Muscle layer of duodenum (tissue), 2 donors: ENCODE results near the gene HAPLN1.

Source experiments
- H3K27ac ChIP-seq: one replicate; pipeline ENCODE4 v1.7.0; 2013; ENCODE audit warnings: mild to moderate bottlenecking, low read length
- H3K27me3 ChIP-seq: one replicate; pipeline ENCODE4 v1.7.0; 2013; ENCODE audit warnings: low read depth, mild to moderate bottlenecking, control low read depth, low read length
- H3K36me3 ChIP-seq, 2 donors: one replicate each; pipeline ENCODE4 v1.7.0; 2013; ENCODE audit warnings: low read length in 2 of 2, control low read depth in 1 of 2, mild to moderate bottlenecking in 1 of 2; ENCODE audit not compliant: insufficient read depth in 2 of 2, control insufficient read depth in 1 of 2
- H3K4me1 ChIP-seq, 2 donors: one replicate each; pipeline ENCODE4 v1.7.0; 2013; ENCODE audit warnings: low read length in 2 of 2, mild to moderate bottlenecking in 2 of 2, control low read depth in 1 of 2, moderate library complexity in 1 of 2; ENCODE audit not compliant: insufficient read depth in 2 of 2, control insufficient read depth in 1 of 2
- H3K4me3 ChIP-seq, 2 donors: one replicate each; pipeline ENCODE4 v1.7.0; 2013; ENCODE audit warnings: low read length in 2 of 2, low read depth in 1 of 2, mild to moderate bottlenecking in 1 of 2
- H3K9me3 ChIP-seq, 2 donors: one replicate each; pipeline ENCODE4 v1.7.0; 2013; ENCODE audit warnings: low read length in 2 of 2, control low read depth in 1 of 2, mild to moderate bottlenecking in 1 of 2; ENCODE audit not compliant: control insufficient read depth in 1 of 2
- donor health status: healthy.

HAPLN1 gene

GRCh38 chr5:83636156-83636555 lies 84.5 kb downstream of the HAPLN1 start:
- Histone ChIP-seq H3K36me3 (no peaks in the 10 kb centered on the region), H3K27me3 (no peaks in the 10 kb centered on the region), H3K4me3 (no peak overlapping the region)

GRCh38 chr5:83633285-83633684 lies 87.4 kb downstream of the HAPLN1 start:
- H3K36me3 ChIP-seq, result no peaks in the 10 kb centered on the region

More at GRCh38 chr5:83636156-83636555, 84.5 kb downstream of the HAPLN1 start:
- Histone ChIP-seq H3K4me1 (no peaks in the 10 kb centered on the region), H3K27ac (no peak overlapping the region), H3K9me3 (no peaks in the 10 kb centered on the region)

GRCh38 chr5:83632874-83633273 lies 87.8 kb downstream of the HAPLN1 start:
- no peaks in the 10 kb centered on the region for H3K4me1 ChIP-seq
- no peak overlapping the region for H3K27ac ChIP-seq
- no peaks in the 10 kb centered on the region for H3K9me3 ChIP-seq
- no peak overlapping the region for H3K4me3 ChIP-seq
- H3K36me3 ChIP-seq, result no peaks in the 10 kb centered on the region
- no peaks in the 10 kb centered on the region for H3K27me3 ChIP-seq

More at GRCh38 chr5:83633285-83633684, 87.4 kb downstream of the HAPLN1 start:
- Histone ChIP-seq H3K27ac (no peak overlapping the region), H3K27me3 (no peaks in the 10 kb centered on the region), H3K4me3 (no peak overlapping the region), H3K9me3 (no peaks in the 10 kb centered on the region), H3K4me1 (no peaks in the 10 kb centered on the region)

- Histone ChIP-seq H3K4me1 (no peaks in the 10 kb centered on the region), H3K4me3 (no peak overlapping the region), H3K27me3 (no peaks in the 10 kb centered on the region), H3K9me3 (no peaks in the 10 kb centered on the region), H3K36me3 (no peaks in the 10 kb centered on the region), H3K27ac (no peak overlapping the region)
Observed at GRCh38 chr5:83628360-83628759, 92.3 kb downstream of the HAPLN1 start.

GRCh38 chr5:83614841-83615240 lies 105.8 kb downstream of the HAPLN1 start:
- H3K9me3 ChIP-seq, result peaks cover 7 to 17% of the 10 kb centered on the region in 2 donors
- H3K27me3 ChIP-seq, result no peaks in the 10 kb centered on the region
- no peaks in the 10 kb centered on the region for H3K36me3 ChIP-seq
- H3K4me1 ChIP-seq, result no peaks in the 10 kb centered on the region
- no peak overlapping the region for H3K27ac ChIP-seq
- no peak overlapping the region for H3K4me3 ChIP-seq

- no peaks in the 10 kb centered on the region for H3K9me3 ChIP-seq
- H3K27me3 ChIP-seq, result no peaks in the 10 kb centered on the region
- H3K4me1 ChIP-seq, result no peaks in the 10 kb centered on the region
- no peak overlapping the region for H3K27ac ChIP-seq
- no peaks in the 10 kb centered on the region for H3K36me3 ChIP-seq
- no peak overlapping the region for H3K4me3 ChIP-seq
Observed at GRCh38 chr5:83608122-83608521, 112.5 kb downstream of the HAPLN1 start.

- no peaks in the 10 kb centered on the region for H3K9me3 ChIP-seq
- H3K4me3 ChIP-seq, result no peak overlapping the region
- H3K4me1 ChIP-seq, result no peaks in the 10 kb centered on the region
- no peaks in the 10 kb centered on the region for H3K36me3 ChIP-seq
- no peaks in the 10 kb centered on the region for H3K27me3 ChIP-seq
- no peak overlapping the region for H3K27ac ChIP-seq
Observed at GRCh38 chr5:83595217-83595616, 125.4 kb downstream of the HAPLN1 start.

- H3K9me3 ChIP-seq, result no peaks in the 10 kb centered on the region
- H3K4me1 ChIP-seq, result no peaks in the 10 kb centered on the region
- no peak overlapping the region for H3K27ac ChIP-seq
- H3K4me3 ChIP-seq, result no peak overlapping the region
- no peaks in the 10 kb centered on the region for H3K36me3 ChIP-seq
- H3K27me3 ChIP-seq, result no peaks in the 10 kb centered on the region
Observed at GRCh38 chr5:83590966-83591365, 129.7 kb downstream of the HAPLN1 start.

GRCh38 chr5:83589786-83590185 lies 130.9 kb downstream of the HAPLN1 start:
- Histone ChIP-seq H3K36me3 (no peaks in the 10 kb centered on the region), H3K4me1 (no peaks in the 10 kb centered on the region), H3K9me3 (no peaks in the 10 kb centered on the region), H3K4me3 (no peak overlapping the region), H3K27me3 (no peaks in the 10 kb centered on the region), H3K27ac (no peak overlapping the region)
